ENCODE results near the gene SAMD11. TPM values are rescaled to one million over a fixed set of nuclear protein-coding genes. Genes with fewer than 3 reads are reported as not detected.

SAMD11 gene
- total RNA-seq, 1 experiment from 2014 or later, result 13.5 TPM

DNA sequence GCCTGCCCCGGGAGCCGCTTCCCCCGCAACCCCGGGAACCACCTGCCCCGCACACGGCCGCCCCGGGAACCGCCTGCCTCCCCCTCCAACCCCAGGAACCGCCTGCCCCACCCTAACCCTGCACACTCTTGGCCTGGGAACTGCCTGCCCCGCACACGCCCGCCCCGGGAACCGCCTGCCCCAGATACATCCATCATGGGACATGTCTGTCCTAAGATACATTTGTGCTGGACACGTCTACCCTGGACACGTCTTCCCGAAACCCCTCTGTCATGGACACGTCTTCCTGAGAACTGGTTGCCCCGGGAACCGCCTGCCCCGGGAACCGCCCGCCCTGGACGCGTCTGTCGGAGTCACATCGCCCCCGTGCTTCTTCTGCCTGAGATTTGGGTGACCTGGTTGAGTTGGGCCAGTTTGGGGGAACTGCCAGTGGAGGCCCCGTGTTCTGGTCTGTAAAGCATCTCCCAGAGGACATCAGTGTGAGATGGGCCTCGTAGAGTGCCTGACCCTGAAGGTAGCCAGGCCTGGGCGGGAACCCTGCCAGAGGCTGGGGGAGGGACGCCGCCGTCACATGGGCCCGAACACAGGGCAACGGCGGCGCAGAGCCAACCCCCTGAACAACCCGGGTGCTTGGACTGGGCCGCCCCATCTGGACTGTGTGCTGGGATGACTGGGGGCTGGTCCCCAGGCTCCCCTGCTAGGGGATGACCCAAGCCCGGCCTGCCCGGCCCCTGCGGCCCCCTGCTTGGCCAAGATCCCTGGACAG, 54.5 kb downstream of the SAMD11 start:
- Histone ChIP-seq H2BK20ac (ENCODE audit: low read depth, low read length, poor library complexity, severe bottlenecking) (no peak overlapping the region), H4K91ac (ENCODE audit: insufficient read length, low read depth, low read length) (no peak overlapping the region), H3K4ac (ENCODE audit: low read depth, low read length) (no peak overlapping the region), H3K23me2 (ENCODE audit: insufficient read length, low read depth, low read length, poor library complexity, severe bottlenecking) (no peaks in the 10 kb centered on the region), H2BK5ac (ENCODE audit: insufficient read length, low read length) (no peak overlapping the region), H2BK120ac (ENCODE audit: low read depth, low read length, poor library complexity, severe bottlenecking) (no peak overlapping the region), H2AK5ac (ENCODE audit: insufficient read length, low read length) (no peak overlapping the region), H3K79me2 (ENCODE audit: insufficient read depth, low read length) (no peaks in the 10 kb centered on the region), H3K23ac (ENCODE audit: insufficient read length, low read depth, low read length) (no peak overlapping the region), H4K5ac (ENCODE audit: insufficient read length, low read depth, low read length) (no peak overlapping the region), H3K9me3 (ENCODE audit: control insufficient read depth, low read depth, low read length) (no peaks in the 10 kb centered on the region), H4K8ac (replicated peaks; ENCODE audit: insufficient read length, low read depth, low read length) (no peak overlapping the region), H3K4me2 (ENCODE audit: insufficient read depth, insufficient read length, low read length) (no peak overlapping the region), H3K27ac (ENCODE audit: insufficient read length, low read depth, low read length) (no peak overlapping the region), H3K18ac (ENCODE audit: insufficient read length, low read depth, low read length) (no peak overlapping the region), H3K14ac (ENCODE audit: insufficient read depth, low read length) (no peak overlapping the region), H2BK15ac (ENCODE audit: low read depth, low read length) (no peak overlapping the region), H4K20me1 (ENCODE audit: control insufficient read depth, insufficient read depth, insufficient read length) (no peaks in the 10 kb centered on the region), H3K9ac (ENCODE audit: extremely low read depth, insufficient read length, low read length) (no peak overlapping the region), H3T11ph (ENCODE audit: low read length) (no peak overlapping the region), H3K79me1 (ENCODE audit: insufficient read depth, low read depth, low read length, poor library complexity, severe bottlenecking) (no peaks in the 10 kb centered on the region), H3K56ac (ENCODE audit: insufficient read length, low read depth, low read length) (no peak overlapping the region), H3K27me3 (ENCODE audit: insufficient read depth, low read length) (peaks cover 2% of the 10 kb centered on the region; the same call in 1 of the 2 replicates), H2BK12ac (ENCODE audit: insufficient read length, low read depth, low read length) (no peak overlapping the region), H3K4me1 (ENCODE audit: insufficient read depth, low read length) (no peaks in the 10 kb centered on the region), H2AFZ (ENCODE audit: low read length) (no peak overlapping the region)
- TF ChIP-seq, protein P1, sequence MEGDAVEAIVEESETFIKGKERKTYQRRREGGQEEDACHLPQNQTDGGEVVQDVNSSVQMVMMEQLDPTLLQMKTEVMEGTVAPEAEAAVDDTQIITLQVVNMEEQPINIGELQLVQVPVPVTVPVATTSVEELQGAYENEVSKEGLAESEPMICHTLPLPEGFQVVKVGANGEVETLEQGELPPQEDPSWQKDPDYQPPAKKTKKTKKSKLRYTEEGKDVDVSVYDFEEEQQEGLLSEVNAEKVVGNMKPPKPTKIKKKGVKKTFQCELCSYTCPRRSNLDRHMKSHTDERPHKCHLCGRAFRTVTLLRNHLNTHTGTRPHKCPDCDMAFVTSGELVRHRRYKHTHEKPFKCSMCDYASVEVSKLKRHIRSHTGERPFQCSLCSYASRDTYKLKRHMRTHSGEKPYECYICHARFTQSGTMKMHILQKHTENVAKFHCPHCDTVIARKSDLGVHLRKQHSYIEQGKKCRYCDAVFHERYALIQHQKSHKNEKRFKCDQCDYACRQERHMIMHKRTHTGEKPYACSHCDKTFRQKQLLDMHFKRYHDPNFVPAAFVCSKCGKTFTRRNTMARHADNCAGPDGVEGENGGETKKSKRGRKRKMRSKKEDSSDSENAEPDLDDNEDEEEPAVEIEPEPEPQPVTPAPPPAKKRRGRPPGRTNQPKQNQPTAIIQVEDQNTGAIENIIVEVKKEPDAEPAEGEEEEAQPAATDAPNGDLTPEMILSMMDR (conservative IDR thresholded peaks at IDR 0.05), result no peak
- peaks cover 4 to 6% of the 10 kb centered on the region in 2 experiments for H3K9me3 Mint-ChIP-seq
- H3K27ac Mint-ChIP-seq, result no peak overlapping the region
- H3K4me3 Mint-ChIP-seq, result peak overlapping the region in 1 of 2 experiments; percentile 54; a peak in 2 of 5 replicates
- WGBS (ENCODE audit: extremely low coverage, insufficient read length, low lambda C conversion rate), result no CpG with 5 or more reads among the region's 44 CpGs
- DNase-seq, result no peak
- H3K27me3 Mint-ChIP-seq (ENCODE audit: low read depth), result peaks cover 62% of the 10 kb centered on the region
- peaks cover 5 to 9% of the 10 kb centered on the region in 2 experiments; a peak in 3 of 4 replicates for H3K4me1 Mint-ChIP-seq
- H3K36me3 Mint-ChIP-seq (ENCODE audit: insufficient read depth in 1 of 3, low read depth in 3 of 3), result peaks cover 0 to 6% (median 4%) of the 10 kb centered on the region in 3 experiments; a peak in 4 of 7 replicates

All from H9 (cell line).